Common myeloid progenitor, CD34-positive (primary cell): ENCODE measurements around the gene NFAM1.

Source experiments
- CTCF ChIA-PET: fragments of 350-600 bp; sonication (Branson Sonifier 250); formaldehyde crosslinking; loops from one replicate; lab custom pipeline; 2021; ENCODE audit warnings: antibody characterized with exemption; lab: Charles Lee
- POLR2A ChIA-PET: fragments of 350-600 bp; sonication (Branson Sonifier 250); formaldehyde crosslinking; loops from one replicate; lab custom pipeline; 2021; ENCODE audit warnings: antibody characterized with exemption; lab: Charles Lee
- DNase-seq, 3 donors: peaks; one replicate each; pipeline versions ENCODE4 v3.0.0 to v3.0.0-alpha.2; 2013
- H3K27ac ChIP-seq, 2 experiments: 1 replicate in 1 of 2; 2 replicates in 1 of 2; pipeline ENCODE4 v1.7.0; 2013; ENCODE audit warnings: inconsistent platforms in 2 of 2, low read length in 2 of 2, mild to moderate bottlenecking in 2 of 2, low read depth in 1 of 2, moderate library complexity in 1 of 2; ENCODE audit not compliant: severe bottlenecking in 2 of 2, insufficient read depth in 1 of 2, poor library complexity in 1 of 2
- H3K27me3 ChIP-seq, 5 experiments: replicated peaks in 2 of 5; 1 replicate in 3 of 5; 2 replicates in 2 of 5; pipeline versions ENCODE4 v1.6.1 to v1.7.0; 2013; ENCODE audit warnings: low read length in 4 of 5, mild to moderate bottlenecking in 2 of 5, moderate library complexity in 2 of 5, inconsistent platforms in 1 of 5; ENCODE audit not compliant: insufficient read depth in 5 of 5, control insufficient read depth in 4 of 5
- H3K36me3 ChIP-seq, 4 experiments: 1 replicate in 2 of 4; 2 replicates in 2 of 4; pipeline versions ENCODE4 v1.6.1 to v1.7.0; 2013; ENCODE audit warnings: low read length in 3 of 4, control low read depth in 1 of 4, mild to moderate bottlenecking in 1 of 4; ENCODE audit not compliant: control insufficient read depth in 4 of 4, insufficient read depth in 4 of 4
- H3K4me1 ChIP-seq, 4 experiments: 1 replicate in 3 of 4; 2 replicates in 1 of 4; pipeline versions ENCODE4 v1.6.1 to v1.7.1; 2013; ENCODE audit warnings: low read length in 3 of 4, mild to moderate bottlenecking in 3 of 4, control low read depth in 1 of 4, inconsistent platforms in 1 of 4, moderate library complexity in 1 of 4; ENCODE audit not compliant: control insufficient read depth in 4 of 4, insufficient read depth in 4 of 4; ENCODE audit errors: control extremely low read depth in 1 of 4
- H3K4me3 ChIP-seq, 7 experiments: 1 replicate in 4 of 7; 2 replicates in 3 of 7; pipeline versions ENCODE4 v1.5.1 to v1.7.0; 2013; ENCODE audit warnings: mild to moderate bottlenecking in 7 of 7, low read length in 6 of 7, moderate library complexity in 6 of 7, inconsistent platforms in 2 of 7, low read depth in 2 of 7, control low read depth in 1 of 7; ENCODE audit not compliant: insufficient read depth in 4 of 7, control insufficient read depth in 1 of 7; ENCODE audit errors: extremely low read depth in 1 of 7
- H3K9me3 ChIP-seq, 5 experiments: 1 replicate in 4 of 5; 2 replicates in 1 of 5; pipeline versions ENCODE4 v1.6.1 to v1.7.1; 2013; ENCODE audit warnings: low read length in 4 of 5, mild to moderate bottlenecking in 2 of 5, inconsistent platforms in 1 of 5, low read depth in 1 of 5, moderate library complexity in 1 of 5; ENCODE audit not compliant: control insufficient read depth in 4 of 5, insufficient read depth in 2 of 5; ENCODE audit errors: control extremely low read depth in 1 of 5
- WGBS: methylation state at CpG from one replicate; pipeline ENCODE4 v1.1.5; 2013; ENCODE audit not compliant: insufficient coverage; 5-methylcytosine and 5-hydroxymethylcytosine counted together

Gene NFAM1

GRCh38 chr22:42367980-42368378, 64.2 kb downstream of the NFAM1 start:
- H3K4me3 ChIP-seq: peak overlapping the region in 3 of 7 experiments; percentile 63 to 80 (median 63)
- CTCF ChIA-PET: interaction anchor here (1.2 to 1.4 kb wide), 2 partner anchors 23 to 72 kb away, joined by 3 to 4 read pairs; no protein-coding TSS in a partner anchor
- POLR2A ChIA-PET: interaction anchor here (0.7 kb wide), 1 partner anchor 88 kb away, joined by 3 read pairs; no protein-coding TSS in a partner anchor
- H3K4me1 ChIP-seq: peaks cover 0 to 25% (median 19%) of the 10 kb centered on the region in 4 experiments
- H3K27ac ChIP-seq: no peak overlapping the region
- peak in 1 of 3 donors; percentile 24 for DNase-seq
- no peaks in the 10 kb centered on the region for H3K36me3 ChIP-seq
- WGBS: 3% methylated on average over 9 of the region's 11 CpGs
- H3K9me3 ChIP-seq: no peaks in the 10 kb centered on the region
- H3K27me3 ChIP-seq: peaks cover 0 to 64% (median 51%) of the 10 kb centered on the region in 5 experiments

- ChIA-PET POLR2A (no interaction called here), CTCF (interaction anchor here (0.8 to 1.4 kb wide), 3 partner anchors 9 to 165 kb away, joined by 3 to 5 read pairs (median 3); no protein-coding TSS in a partner anchor)
- H3K27ac ChIP-seq: no peak overlapping the region
- peaks cover 0 to 25% (median 19%) of the 10 kb centered on the region in 4 experiments for H3K4me1 ChIP-seq
- no peak for DNase-seq
- H3K4me3 ChIP-seq: no peak overlapping the region
- no peaks in the 10 kb centered on the region for H3K9me3 ChIP-seq
- no peaks in the 10 kb centered on the region for H3K36me3 ChIP-seq
- WGBS: 91% methylated on average over 8 of the region's 8 CpGs
- H3K27me3 ChIP-seq: peaks cover 0 to 72% (median 49%) of the 10 kb centered on the region in 5 experiments
These were observed 65.2 kb downstream of the NFAM1 start for GRCh38 chr22:42366806-42367581.

GRCh38 chr22:42365942-42366695, 66.1 kb downstream of the NFAM1 start:
- ChIA-PET POLR2A (no interaction called here), CTCF (interaction anchor here (0.8 to 1.4 kb wide), 3 partner anchors 10 to 164 kb away, joined by 3 to 5 read pairs (median 3); no protein-coding TSS in a partner anchor)
- H3K4me1 ChIP-seq: peaks cover 0 to 25% (median 19%) of the 10 kb centered on the region in 4 experiments
- DNase-seq: no peak
- WGBS: 100% methylated on average over 6 of the region's 10 CpGs
- no peak overlapping the region for H3K4me3 ChIP-seq
- H3K9me3 ChIP-seq: no peaks in the 10 kb centered on the region
- H3K36me3 ChIP-seq: no peaks in the 10 kb centered on the region
- no peak overlapping the region for H3K27ac ChIP-seq
- peaks cover 0 to 72% (median 48%) of the 10 kb centered on the region in 5 experiments for H3K27me3 ChIP-seq

GRCh38 chr22:42365111-42365865, 66.9 kb downstream of the NFAM1 start:
- Histone ChIP-seq H3K27me3 (peaks cover 0 to 72% (median 48%) of the 10 kb centered on the region in 5 experiments), H3K27ac (no peak overlapping the region), H3K9me3 (no peaks in the 10 kb centered on the region), H3K4me3 (no peak overlapping the region), H3K4me1 (peaks cover 0 to 25% (median 19%) of the 10 kb centered on the region in 4 experiments), H3K36me3 (no peaks in the 10 kb centered on the region)
- 21% methylated on average over 8 of the region's 14 CpGs for WGBS
- POLR2A ChIA-PET: no interaction called here
- no peak for DNase-seq
- CTCF ChIA-PET: interaction anchor here (1.4 kb wide), 1 partner anchor 11 kb away, joined by 3 read pairs; no protein-coding TSS in a partner anchor

- no peak for DNase-seq
- Histone ChIP-seq H3K36me3 (no peaks in the 10 kb centered on the region), H3K4me1 (peaks cover 0 to 23% (median 18%) of the 10 kb centered on the region in 4 experiments), H3K4me3 (no peak overlapping the region), H3K27ac (no peak overlapping the region), H3K9me3 (no peaks in the 10 kb centered on the region), H3K27me3 (peaks cover 0 to 69% (median 46%) of the 10 kb centered on the region in 5 experiments)
- WGBS: 44% methylated on average over 9 of the region's 13 CpGs
- POLR2A ChIA-PET: no interaction called here
- CTCF ChIA-PET: no interaction called here
These were observed 67.5 kb downstream of the NFAM1 start for GRCh38 chr22:42364604-42365110.

GRCh38 chr22:42363892-42364291, 68.3 kb downstream of the NFAM1 start:
- no peak for DNase-seq
- CTCF ChIA-PET: no interaction called here
- H3K36me3 ChIP-seq: no peaks in the 10 kb centered on the region
- H3K9me3 ChIP-seq: no peaks in the 10 kb centered on the region
- peaks cover 0 to 67% (median 44%) of the 10 kb centered on the region in 5 experiments for H3K27me3 ChIP-seq
- no peak overlapping the region for H3K4me3 ChIP-seq
- POLR2A ChIA-PET: no interaction called here
- no peak overlapping the region for H3K27ac ChIP-seq
- 93% methylated on average over 4 of the region's 6 CpGs for WGBS
- H3K4me1 ChIP-seq: peaks cover 0 to 16% (median 13%) of the 10 kb centered on the region in 4 experiments
